H1 (cell line): ENCODE measurements around the gene CACNA1A. TPM values are rescaled to one million over a fixed set of nuclear protein-coding genes. Genes with fewer than 3 reads are reported as not detected.

Source experiments
- CTCF ChIA-PET: fragments of 300-600 bp; sonication (Branson Sonifier 250); formaldehyde crosslinking; loops from one replicate; lab custom pipeline; 2021; ENCODE audit not compliant: partially characterized antibody; lab: Charles Lee
- POLR2A ChIA-PET: fragments of 300-600 bp; sonication (Branson Sonifier 250); formaldehyde crosslinking; loops from one replicate; lab custom pipeline; 2021; ENCODE audit warnings: inconsistent platforms; ENCODE audit not compliant: partially characterized antibody; lab: Charles Lee
- DNase-seq, 2 experiments: peaks; one replicate each; pipeline versions ENCODE4 v3.0.0 to v3.0.0-alpha.2; 2010 to 2022; ENCODE audit warnings: low spot score in 2 of 2, low read depth in 1 of 2, mixed read lengths in 1 of 2
- FAIRE-seq: peaks from 2 replicates; lab custom pipeline; 2011; peaks lifted over from hg19 to GRCh38; lab: Jason Lieb, UNC
- H2AFZ ChIP-seq: 2 replicates; pipeline ENCODE4 v1.8.1; 2012; ENCODE audit warnings: low read length, inconsistent platforms
- H2AK5ac ChIP-seq: 2 replicates; pipeline ENCODE4 v1.6.1; 2013; ENCODE audit warnings: low read depth, low read length
- H2BK120ac ChIP-seq: replicated peaks from 2 replicates; pipeline ENCODE3; 2013; ENCODE audit warnings: low read depth, low read length, inconsistent platforms
- H2BK12ac ChIP-seq: 2 replicates; pipeline ENCODE4 v1.6.1; 2013; ENCODE audit warnings: low read depth, low read length
- H2BK15ac ChIP-seq: 2 replicates; pipeline ENCODE4 v1.6.1; 2013; ENCODE audit warnings: low read length
- H2BK20ac ChIP-seq: 2 replicates; pipeline ENCODE4 v1.6.1; 2013; ENCODE audit warnings: low read length
- H2BK5ac ChIP-seq: 2 replicates; pipeline ENCODE4 v1.6.1; 2013; ENCODE audit warnings: low read depth, low read length
- H3K14ac ChIP-seq: 2 replicates; pipeline ENCODE4 v1.6.1; 2013; ENCODE audit warnings: inconsistent platforms; ENCODE audit not compliant: insufficient read length
- H3K18ac ChIP-seq: 2 replicates; pipeline ENCODE4 v1.6.1; 2013; ENCODE audit warnings: low read length; ENCODE audit errors: extremely low read depth
- H3K23ac ChIP-seq: 2 replicates; pipeline ENCODE4 v1.6.1; 2013; ENCODE audit warnings: inconsistent platforms; ENCODE audit not compliant: insufficient read length
- H3K23me2 ChIP-seq: 2 replicates; pipeline ENCODE4 v1.6.1; 2013; ENCODE audit warnings: low read depth, low read length
- H3K27ac ChIP-seq: 2 replicates; pipeline ENCODE4 v1.6.1; 2011; ENCODE audit warnings: low read depth, low read length, inconsistent platforms
- H3K27me3 ChIP-seq, 4 experiments: replicated peaks in 1 of 4; 1 replicate in 1 of 4; 2 replicates in 3 of 4; pipeline versions ENCODE4 v1.6.1 to v1.8.1; 2011 to 2013; ENCODE audit warnings: low read length in 3 of 4, mild to moderate bottlenecking in 3 of 4, inconsistent platforms in 2 of 4, mixed read lengths in 2 of 4, moderate library complexity in 1 of 4; ENCODE audit not compliant: control insufficient read depth in 3 of 4, insufficient read depth in 3 of 4; ENCODE audit errors: extremely low read depth in 1 of 4
- H3K36me3 ChIP-seq, 4 experiments: 2 replicates each; pipeline versions ENCODE4 v1.6.1 to v1.8.1; 2011 to 2013; ENCODE audit warnings: mild to moderate bottlenecking in 4 of 4, low read length in 3 of 4, moderate library complexity in 2 of 4, control low read depth in 1 of 4, inconsistent platforms in 1 of 4; ENCODE audit not compliant: insufficient read depth in 4 of 4, control insufficient read depth in 2 of 4
- H3K4ac ChIP-seq: replicated peaks from 2 replicates; pipeline ENCODE3; 2013; ENCODE audit warnings: low read length, low read depth, mixed read lengths, inconsistent platforms; ENCODE audit not compliant: insufficient read length
- H3K4me1 ChIP-seq, 4 experiments: replicated peaks in 1 of 4; 1 replicate in 1 of 4; 2 replicates in 3 of 4; pipeline versions ENCODE4 v1.6.1 to v1.8.1; 2011 to 2013; ENCODE audit warnings: low read length in 3 of 4, inconsistent platforms in 2 of 4, mixed read lengths in 1 of 4; ENCODE audit not compliant: insufficient read depth in 4 of 4, control insufficient read depth in 3 of 4
- H3K4me2 ChIP-seq, 2 experiments: 2 replicates each; pipeline versions ENCODE4 v1.6.1 to v1.8.1; 2011 to 2013; ENCODE audit warnings: low read depth in 2 of 2, low read length in 2 of 2, control low read depth in 1 of 2, inconsistent platforms in 1 of 2, mild to moderate bottlenecking in 1 of 2; ENCODE audit not compliant: insufficient read depth in 1 of 2
- H3K4me3 ChIP-seq, 4 experiments: fragments of 200-600, 300-600 bp in 1 of 4; sonication (generic), shearing (Covaris generic), sonication (Bioruptor Twin) in 1 of 4; 2 replicates each; pipeline versions ENCODE4 v1.5.1 to v1.8.1; 2011 to 2016; ENCODE audit warnings: low read length in 4 of 4, low read depth in 3 of 4, control low read depth in 2 of 4, inconsistent platforms in 2 of 4, mild to moderate bottlenecking in 2 of 4, mixed read lengths in 1 of 4, moderate library complexity in 1 of 4; ENCODE audit not compliant: insufficient read depth in 2 of 4; ENCODE audit errors: extremely low read depth in 1 of 4
- H3K56ac ChIP-seq: replicated peaks from 2 replicates; pipeline ENCODE3; 2013; ENCODE audit warnings: low read depth, mild to moderate bottlenecking, mixed read lengths, low read length, inconsistent platforms; ENCODE audit not compliant: insufficient read length
- H3K79me1 ChIP-seq: 2 replicates; pipeline ENCODE4 v1.6.1; 2013; ENCODE audit warnings: low read depth, low read length, control low read depth
- H3K79me2 ChIP-seq, 2 experiments: 2 replicates each; pipeline versions ENCODE4 v1.6.1 to v1.8.1; 2012 to 2013; ENCODE audit warnings: low read length in 2 of 2, mild to moderate bottlenecking in 2 of 2, inconsistent platforms in 1 of 2; ENCODE audit not compliant: insufficient read depth in 2 of 2, control insufficient read depth in 1 of 2
- H3K9ac ChIP-seq, 4 experiments: replicated peaks in 1 of 4; 1 replicate in 1 of 4; 2 replicates in 3 of 4; pipeline versions ENCODE4 v1.6.1 to v1.8.1; 2011 to 2013; ENCODE audit warnings: low read depth in 3 of 4, low read length in 3 of 4, control low read depth in 2 of 4, mild to moderate bottlenecking in 2 of 4, moderate library complexity in 2 of 4, inconsistent platforms in 1 of 4; ENCODE audit errors: extremely low read depth in 1 of 4
- H3K9me3 ChIP-seq, 2 experiments: 2 replicates each; pipeline versions ENCODE4 v1.6.1 to v1.8.1; 2012 to 2013; ENCODE audit warnings: mild to moderate bottlenecking in 2 of 2, moderate library complexity in 2 of 2, control low read depth in 1 of 2, inconsistent platforms in 1 of 2, low read depth in 1 of 2, low read length in 1 of 2, mixed read lengths in 1 of 2; ENCODE audit not compliant: insufficient read depth in 2 of 2
- H4K20me1 ChIP-seq, 2 experiments: replicated peaks in 1 of 2; 2 replicates each; pipeline versions ENCODE3 to v1.8.1; 2011 to 2013; ENCODE audit warnings: inconsistent platforms in 2 of 2, low read length in 2 of 2, mild to moderate bottlenecking in 1 of 2; ENCODE audit not compliant: insufficient read depth in 2 of 2, control insufficient read depth in 1 of 2
- H4K5ac ChIP-seq: 2 replicates; pipeline ENCODE4 v1.6.1; 2013; ENCODE audit warnings: low read length, low read depth, mixed read lengths, inconsistent platforms; ENCODE audit not compliant: insufficient read length
- H4K8ac ChIP-seq: 2 replicates; pipeline ENCODE4 v1.8.0; 2013; ENCODE audit warnings: mild to moderate bottlenecking, moderate library complexity, low read length, inconsistent platforms; ENCODE audit not compliant: insufficient read depth; ENCODE audit errors: extremely low read depth
- H4K91ac ChIP-seq: replicated peaks from 2 replicates; pipeline ENCODE3; 2013; ENCODE audit warnings: low read length, mixed read lengths, inconsistent platforms; ENCODE audit not compliant: insufficient read length
- WGBS, 2 experiments: shearing (Covaris generic) in 1 of 2; methylation state at CpG; one replicate each; pipeline versions ENCODE4 v1.1.6 to v1.1.7; 2013 to 2015; ENCODE audit warnings: low lambda C conversion rate in 2 of 2, mixed read lengths in 2 of 2, inconsistent platforms in 1 of 2, low coverage in 1 of 2, missing lambda C conversion rate in 1 of 2; ENCODE audit not compliant: insufficient replicate concordance in 2 of 2, insufficient coverage in 1 of 2, insufficient read length in 1 of 2; ENCODE audit errors: extremely low coverage in 1 of 2, missing lambda C conversion rate in 1 of 2; 5-methylcytosine and 5-hydroxymethylcytosine counted together
- polyA plus RNA-seq, 7 experiments: library from polyadenylated mRNA; depleted of rRNA in 3 of 7; stranded (reverse) in 5 of 7; unstranded in 2 of 7; fragments of >200 nt in 5 of 7; fragments of 200-250 nt in 2 of 7; gene quantifications; 1 replicate in 5 of 7; 2 replicates in 1 of 7; 4 replicates in 1 of 7; pipeline versions ENCODE4 v1.2.1 to v1.2.3, GENCODE V29; 2011 to 2013; ENCODE audit warnings: missing spikeins in 2 of 7, mixed read lengths in 2 of 7
- total RNA-seq: library from RNA; stranded (reverse); fragmentation: NEBNext Ultra II Directional; extraction: Animal tissue kit (Norgen Biotek cat#: 25700); gene quantifications from 2 replicates; pipeline ENCODE4 v1.2.1, GENCODE V29; 2021

Gene CACNA1A
- total and polyA plus RNA-seq, 2 of the 8 experiments (the other 6 are each of a cell fraction or from before 2014, with no cell fraction given), result 10.7 to 25.3 TPM

- Histone ChIP-seq H2BK15ac (no peak overlapping the region), H3K9me3 (peaks cover 0 to 3% of the 10 kb centered on the region in 2 experiments; a peak in 1 of 4 replicates), H3K79me2 (no peaks in the 10 kb centered on the region), H3K4me1 (peaks cover 0 to 7% (median 2%) of the 10 kb centered on the region in 4 experiments; a peak in 3 of 7 replicates), H2BK20ac (no peak overlapping the region), H3K4me3 (no peak overlapping the region), H4K91ac (no peak overlapping the region), H3K23me2 (no peaks in the 10 kb centered on the region), H3K27me3 (no peaks in the 10 kb centered on the region), H3K4ac (no peak overlapping the region), H3K79me1 (no peaks in the 10 kb centered on the region), H3K36me3 (no peaks in the 10 kb centered on the region), H2BK120ac (no peak overlapping the region), H2BK5ac (no peak overlapping the region), H4K20me1 (no peaks in the 10 kb centered on the region), H3K14ac (no peak overlapping the region), H2AFZ (no peak overlapping the region), H3K18ac (no peak overlapping the region), H2AK5ac (no peak overlapping the region), H3K9ac (no peak overlapping the region), H3K4me2 (no peak overlapping the region), H3K23ac (no peak overlapping the region), H3K56ac (no peak overlapping the region), H2BK12ac (no peak overlapping the region), H4K8ac (no peak overlapping the region), H4K5ac (no peak overlapping the region), H3K27ac (no peak overlapping the region)
- DNase-seq (no peak), FAIRE-seq (no peak)
- 81% methylated on average over 7 of the region's 7 CpGs; no CpG with 5 or more reads in 1 of the 2 experiments for WGBS, 2 experiments
- ChIA-PET POLR2A (no interaction called here), CTCF (interaction anchor here (0.6 to 2.4 kb wide), 6 partner anchors 13 to 824 kb away, joined by 3 to 8 read pairs (median 4); no protein-coding TSS in a partner anchor)
Observed at GRCh38 chr19:13363245-13363644, 143.0 kb downstream of the CACNA1A start.
